Activated T-helper 17 cell treated with anti-CD3 and anti-CD28 coated beads, Interleukin-2, amount 50 U/mL, for 72 hours (primary cell): ENCODE data around the gene MEIS3. TPM values are rescaled to one million over a fixed set of nuclear protein-coding genes. Genes with fewer than 3 reads are reported as not detected.

ENCODE experiments used
- ATAC-seq: fragments of 150-1000 bp; cut with Tn5 transposase; replicated peaks from 2 replicates; pipeline ENCODE4 v1.10.0; 2021; ENCODE audit warnings: mild to moderate bottlenecking, moderate library complexity
- H3K27ac Mint-ChIP-seq: one replicate; pipeline ENCODE4 v1.8.0; 2022; ENCODE audit warnings: mixed read lengths
- H3K27me3 Mint-ChIP-seq: one replicate; pipeline ENCODE4 v1.8.0; 2022; ENCODE audit warnings: mixed read lengths
- H3K36me3 Mint-ChIP-seq: one replicate; pipeline ENCODE4 v1.8.0; 2022; ENCODE audit warnings: low read depth, mild to moderate bottlenecking, mixed read lengths
- H3K4me1 Mint-ChIP-seq: one replicate; pipeline ENCODE4 v1.8.0; 2022; ENCODE audit warnings: mixed read lengths
- H3K4me3 Mint-ChIP-seq: one replicate; pipeline ENCODE4 v1.8.0; 2022; ENCODE audit warnings: mild to moderate bottlenecking, mixed read lengths
- H3K9me3 Mint-ChIP-seq: one replicate; pipeline ENCODE4 v1.8.0; 2022; ENCODE audit warnings: mixed read lengths
- total RNA-seq, 2 donors: library from RNA; stranded (reverse); gene quantifications; one replicate each; pipeline ENCODE4 v1.2.3, GENCODE V29; 2022

The MEIS3 gene
- total RNA-seq, 2 donors from 2014 or later = 0.39 TPM; not detected in 1

DNA sequence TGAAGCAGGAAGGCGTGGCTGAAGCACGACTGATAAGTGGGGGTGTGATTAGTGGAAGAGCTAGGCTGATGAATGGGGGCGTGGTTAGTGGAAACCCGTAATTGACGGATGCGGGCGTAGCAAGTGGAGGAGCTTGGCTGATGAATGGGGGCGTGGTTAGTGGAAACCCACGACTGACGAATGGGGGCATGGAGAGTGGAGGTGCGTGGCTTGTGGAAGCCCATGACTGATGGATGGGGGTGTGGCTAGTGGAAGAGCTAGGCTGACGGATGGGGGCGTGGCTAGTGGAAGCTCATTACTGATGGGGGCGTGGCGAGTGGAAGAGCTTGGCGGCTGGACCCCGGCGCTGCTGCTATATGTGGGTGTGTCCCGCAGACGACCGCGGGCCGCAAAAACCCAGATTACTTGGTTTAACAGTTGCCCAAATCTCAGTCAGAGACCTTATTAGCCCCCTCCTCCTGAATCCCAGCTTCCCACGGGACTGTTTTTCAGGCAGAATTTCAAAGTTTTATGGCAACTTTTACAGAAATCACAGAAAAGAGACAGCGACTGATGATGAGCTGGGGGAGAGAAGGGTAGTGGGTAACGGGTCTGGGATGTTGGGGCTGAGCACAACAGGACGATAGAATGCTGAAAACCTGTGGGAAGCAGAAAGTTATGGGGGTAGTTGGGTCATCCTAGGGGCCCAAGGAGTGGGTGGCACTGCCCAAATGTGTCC lies 9.0 kb upstream of the MEIS3 start:
- Mint-ChIP-seq H3K4me1 (no peaks in the 10 kb centered on the region), H3K36me3 (no peaks in the 10 kb centered on the region), H3K9me3 (no peaks in the 10 kb centered on the region), H3K27me3 (peaks cover 22% of the 10 kb centered on the region), H3K27ac (no peak overlapping the region), H3K4me3 (no peak overlapping the region)
- ATAC-seq = peak; percentile 80

DNA sequence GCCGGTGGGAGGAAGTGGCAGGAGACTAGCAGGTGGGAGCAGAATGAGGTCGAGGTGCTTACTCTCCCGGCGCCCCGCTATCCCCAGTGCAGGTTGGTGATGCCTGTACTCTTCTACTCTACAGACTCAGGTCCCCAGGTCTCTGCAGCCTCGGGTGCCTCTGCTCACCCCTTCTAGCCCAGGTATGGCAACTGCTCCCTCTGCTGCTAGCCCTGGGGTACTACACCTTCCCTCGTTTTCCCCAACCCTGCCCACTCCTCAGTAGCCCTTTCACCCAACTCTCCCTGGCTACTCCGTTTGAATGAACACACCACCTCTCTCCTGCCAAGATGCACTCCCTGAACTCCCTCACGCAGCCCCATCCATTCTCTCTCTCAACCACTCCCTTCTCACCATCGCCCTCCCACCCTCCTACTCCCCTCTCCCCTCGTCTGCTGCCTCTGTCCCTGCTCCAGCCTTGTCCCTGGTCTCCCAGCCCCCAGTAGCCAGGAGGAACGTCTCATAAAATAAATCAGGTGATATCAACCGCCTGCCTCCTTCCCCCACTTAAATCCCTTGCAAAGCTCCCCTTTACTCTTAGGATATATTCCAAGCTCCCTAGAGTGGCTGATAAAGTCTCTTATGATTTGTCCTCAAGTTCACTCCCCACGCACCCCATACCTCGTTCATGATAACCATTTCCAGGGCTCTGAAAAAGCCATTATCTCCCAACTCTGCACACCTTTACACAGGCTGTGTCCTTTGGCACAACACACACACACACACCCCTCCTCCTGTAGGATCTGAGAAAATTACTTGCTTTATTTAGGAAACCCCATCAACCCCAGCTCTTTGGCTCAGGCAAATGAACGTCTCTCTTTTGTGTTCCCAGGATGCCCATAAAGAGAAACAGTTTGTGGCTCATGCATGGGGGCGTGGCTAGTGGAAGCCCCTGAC lies 8.2 kb upstream of the MEIS3 start:
- Mint-ChIP-seq H3K27ac (no peak overlapping the region), H3K4me1 (peaks cover 8% of the 10 kb centered on the region), H3K9me3 (no peaks in the 10 kb centered on the region), H3K36me3 (no peaks in the 10 kb centered on the region), H3K27me3 (peaks cover 30% of the 10 kb centered on the region), H3K4me3 (no peak overlapping the region)
- peak; percentile 60 for ATAC-seq

DNA sequence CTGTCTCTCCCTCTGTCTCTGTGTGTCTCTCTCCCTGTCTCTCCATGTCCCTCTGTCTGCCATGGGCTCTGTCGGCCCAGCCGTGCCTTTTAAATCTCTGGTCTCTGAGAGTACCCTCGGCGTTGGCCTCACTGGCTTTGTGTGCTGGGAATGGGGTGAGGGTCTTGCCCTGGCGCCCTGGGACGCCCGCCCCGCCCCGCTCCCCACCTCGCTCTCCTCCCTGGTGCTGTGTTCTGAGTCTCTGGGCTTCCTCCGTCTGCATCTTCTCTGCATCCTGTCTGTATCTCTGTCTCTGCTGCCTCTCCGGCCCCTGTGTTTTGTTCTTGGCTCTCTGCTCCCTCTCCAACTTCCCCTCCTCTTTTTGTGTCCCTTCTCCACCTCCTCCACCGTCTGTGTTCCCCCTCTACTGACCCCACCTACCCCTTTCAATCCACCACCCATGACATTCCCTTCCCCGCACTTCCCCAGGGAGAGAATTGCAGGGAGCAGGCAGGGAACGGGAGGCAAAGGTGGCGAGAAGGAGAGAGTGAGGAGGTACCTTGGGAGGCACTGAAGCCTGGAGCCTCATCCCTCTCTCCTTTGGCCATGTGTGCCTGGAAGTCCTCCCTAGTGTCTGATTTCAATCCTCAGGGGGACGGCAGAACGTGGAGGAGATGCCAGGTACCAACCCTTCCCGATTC lies 4.0 kb upstream of the MEIS3 start:
- Mint-ChIP-seq H3K9me3 (no peaks in the 10 kb centered on the region), H3K4me1 (peaks cover 20% of the 10 kb centered on the region), H3K36me3 (no peaks in the 10 kb centered on the region), H3K4me3 (no peak overlapping the region), H3K27me3 (peaks cover 50% of the 10 kb centered on the region), H3K27ac (no peak overlapping the region)
- no peak for ATAC-seq

DNA sequence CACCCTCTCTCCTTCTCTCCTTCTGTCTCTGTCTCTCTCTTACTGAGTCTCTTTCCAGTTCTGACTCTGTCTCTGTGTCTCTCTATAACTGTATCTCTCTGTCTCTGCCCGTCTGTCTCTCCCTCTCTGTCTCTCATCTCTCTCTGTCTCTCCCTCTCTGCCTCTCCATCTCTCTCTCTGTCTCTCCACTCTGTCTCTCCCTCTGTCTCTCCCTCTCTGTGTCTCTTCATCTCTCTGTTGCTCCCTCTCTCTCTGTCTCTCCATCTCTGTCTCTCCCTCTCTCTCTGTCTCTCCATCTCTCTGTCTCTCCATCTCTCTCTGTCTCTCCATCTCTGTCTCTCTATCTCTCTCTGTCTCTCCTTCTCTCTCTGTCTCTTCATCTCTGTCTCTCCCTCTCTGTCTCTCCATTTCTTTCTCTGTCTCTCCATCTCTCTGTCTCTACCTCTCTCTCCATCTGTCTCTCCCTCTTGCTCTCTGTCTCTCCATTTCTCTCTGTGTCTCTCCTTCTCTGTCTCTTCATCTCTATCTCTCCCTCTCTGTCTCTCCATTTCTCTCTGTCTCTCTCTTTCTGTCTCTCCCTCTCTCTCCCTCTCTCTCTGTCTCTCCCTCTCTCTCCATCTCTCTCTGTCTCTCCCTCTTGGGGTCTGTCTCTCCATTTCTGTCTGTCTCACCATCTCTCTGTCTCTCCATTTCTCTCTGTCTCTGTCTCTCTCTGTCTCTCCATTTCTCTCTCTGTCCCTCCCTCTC lies 3.3 kb upstream of the MEIS3 start:
- Mint-ChIP-seq H3K4me3 (no peak overlapping the region), H3K4me1 (peaks cover 27% of the 10 kb centered on the region), H3K36me3 (no peaks in the 10 kb centered on the region), H3K27ac (no peak overlapping the region), H3K9me3 (no peaks in the 10 kb centered on the region), H3K27me3 (peaks cover 57% of the 10 kb centered on the region)
- ATAC-seq = no peak

DNA sequence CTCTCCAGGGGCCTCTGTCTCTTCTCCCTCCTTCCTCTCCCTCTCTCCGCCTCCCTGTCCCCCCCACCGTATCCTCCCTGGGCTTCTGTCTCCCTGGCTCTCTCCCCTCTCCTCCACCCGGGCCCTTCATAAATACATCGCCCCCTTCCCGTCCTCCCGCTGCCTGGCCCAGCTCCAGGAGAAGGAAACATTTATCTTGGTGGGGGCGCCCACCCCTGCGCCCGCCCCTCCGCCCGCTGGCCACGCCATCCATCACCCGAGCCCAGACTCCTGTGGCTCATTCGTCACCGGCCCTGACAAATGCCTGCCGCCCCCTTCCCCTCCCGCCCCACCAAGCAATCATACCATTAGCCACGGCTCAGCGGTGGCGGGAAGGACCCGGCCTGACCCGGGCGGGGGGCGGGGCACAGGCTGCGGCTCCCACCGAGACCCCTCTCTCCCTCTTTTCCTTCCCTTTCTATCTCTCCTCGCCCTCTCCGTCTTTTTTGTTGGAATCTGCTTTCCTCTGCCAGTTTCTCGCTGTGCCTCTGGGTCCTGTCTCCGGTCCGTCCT lies 2.6 kb upstream of the MEIS3 start:
- peaks cover 29% of the 10 kb centered on the region for H3K4me1 Mint-ChIP-seq
- H3K27me3 Mint-ChIP-seq = peaks cover 63% of the 10 kb centered on the region

DNA sequence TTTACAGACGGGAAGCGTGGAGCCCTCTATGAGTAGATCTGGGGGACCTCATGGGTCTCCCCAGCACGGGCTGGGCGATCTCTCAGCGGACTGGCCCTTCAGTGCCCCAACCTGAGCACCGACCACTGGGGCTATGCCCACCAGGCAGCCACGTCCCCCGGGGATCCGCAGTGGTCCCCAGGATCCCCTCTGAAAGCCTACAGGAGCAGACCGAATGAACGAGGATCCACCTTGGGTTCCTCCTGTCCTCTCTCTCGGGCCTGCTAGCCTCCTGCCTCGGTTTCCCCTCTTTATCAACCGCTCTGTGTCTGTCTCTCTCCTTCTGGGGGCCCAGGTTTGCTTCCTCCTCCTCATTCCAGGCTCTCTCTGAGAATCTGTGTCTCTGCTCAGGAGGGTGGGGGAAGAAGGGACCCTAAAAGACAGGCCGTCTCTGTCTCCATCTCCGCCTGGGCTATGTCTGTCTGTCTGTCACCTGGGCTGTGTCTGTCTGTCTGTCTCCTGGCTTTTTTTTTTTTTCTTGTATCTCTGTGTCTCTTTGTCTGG lies 2.0 kb upstream of the MEIS3 start:
- Mint-ChIP-seq H3K27me3 (peaks cover 69% of the 10 kb centered on the region), H3K36me3 (no peaks in the 10 kb centered on the region), H3K9me3 (no peaks in the 10 kb centered on the region), H3K4me1 (peaks cover 29% of the 10 kb centered on the region), H3K27ac (no peak overlapping the region), H3K4me3 (no peak overlapping the region)
- no peak for ATAC-seq

More for the DNA sequence above, 2.6 kb upstream of the MEIS3 start:
- Mint-ChIP-seq H3K9me3 (no peaks in the 10 kb centered on the region), H3K4me3 (no peak overlapping the region), H3K27ac (no peak overlapping the region), H3K36me3 (no peaks in the 10 kb centered on the region)
- no peak for ATAC-seq

DNA sequence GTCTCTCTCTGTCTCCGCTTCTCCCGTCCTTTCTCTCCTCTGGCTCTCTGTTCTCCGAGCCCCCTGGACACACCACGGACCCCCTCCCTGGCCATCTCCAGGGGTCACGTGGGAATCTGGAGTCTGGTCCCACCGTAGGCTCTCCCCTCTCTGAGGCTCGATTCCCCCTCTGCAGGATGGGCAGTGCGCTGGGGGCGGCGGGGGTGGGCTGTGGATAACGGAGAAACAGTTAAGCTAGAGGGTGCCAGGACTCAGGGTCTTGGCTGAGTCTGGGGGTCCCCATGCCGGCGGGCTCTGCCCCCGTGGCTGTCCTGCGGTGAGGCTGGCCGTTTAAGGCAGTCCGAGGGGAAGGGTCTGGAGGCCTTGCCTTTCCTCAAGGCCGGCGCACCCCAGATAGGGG lies 462 bp upstream of the MEIS3 start:
- Mint-ChIP-seq H3K36me3 (no peaks in the 10 kb centered on the region), H3K27ac (no peak overlapping the region), H3K27me3 (peaks cover 76% of the 10 kb centered on the region), H3K9me3 (no peaks in the 10 kb centered on the region), H3K4me1 (peaks cover 29% of the 10 kb centered on the region), H3K4me3 (no peak overlapping the region)
- no peak for ATAC-seq

DNA sequence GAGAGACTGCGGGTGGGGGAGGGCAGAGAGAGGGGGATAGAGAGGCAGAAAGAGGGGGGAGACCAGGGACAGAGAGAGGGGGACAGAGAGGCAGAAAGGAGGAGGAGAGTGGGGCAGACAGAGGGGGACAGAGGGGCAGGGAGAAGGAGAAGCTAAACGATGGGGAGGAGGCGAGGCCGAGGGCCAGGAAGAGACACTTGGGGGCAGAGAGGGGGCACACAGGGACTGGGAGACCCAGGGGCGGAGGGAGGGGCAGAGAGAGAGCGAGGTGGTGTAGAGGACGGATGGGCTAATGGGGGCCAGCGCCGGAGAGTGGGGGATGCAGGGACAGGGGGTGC lies 666 bp downstream of the MEIS3 start:
- ATAC-seq = no peak
- H3K4me1 Mint-ChIP-seq = peaks cover 29% of the 10 kb centered on the region
- no peak overlapping the region for H3K27ac Mint-ChIP-seq
- H3K27me3 Mint-ChIP-seq = peaks cover 76% of the 10 kb centered on the region
- H3K36me3 Mint-ChIP-seq = no peaks in the 10 kb centered on the region
- H3K4me3 Mint-ChIP-seq = peak overlapping the region; percentile 35
- H3K9me3 Mint-ChIP-seq = no peaks in the 10 kb centered on the region

DNA sequence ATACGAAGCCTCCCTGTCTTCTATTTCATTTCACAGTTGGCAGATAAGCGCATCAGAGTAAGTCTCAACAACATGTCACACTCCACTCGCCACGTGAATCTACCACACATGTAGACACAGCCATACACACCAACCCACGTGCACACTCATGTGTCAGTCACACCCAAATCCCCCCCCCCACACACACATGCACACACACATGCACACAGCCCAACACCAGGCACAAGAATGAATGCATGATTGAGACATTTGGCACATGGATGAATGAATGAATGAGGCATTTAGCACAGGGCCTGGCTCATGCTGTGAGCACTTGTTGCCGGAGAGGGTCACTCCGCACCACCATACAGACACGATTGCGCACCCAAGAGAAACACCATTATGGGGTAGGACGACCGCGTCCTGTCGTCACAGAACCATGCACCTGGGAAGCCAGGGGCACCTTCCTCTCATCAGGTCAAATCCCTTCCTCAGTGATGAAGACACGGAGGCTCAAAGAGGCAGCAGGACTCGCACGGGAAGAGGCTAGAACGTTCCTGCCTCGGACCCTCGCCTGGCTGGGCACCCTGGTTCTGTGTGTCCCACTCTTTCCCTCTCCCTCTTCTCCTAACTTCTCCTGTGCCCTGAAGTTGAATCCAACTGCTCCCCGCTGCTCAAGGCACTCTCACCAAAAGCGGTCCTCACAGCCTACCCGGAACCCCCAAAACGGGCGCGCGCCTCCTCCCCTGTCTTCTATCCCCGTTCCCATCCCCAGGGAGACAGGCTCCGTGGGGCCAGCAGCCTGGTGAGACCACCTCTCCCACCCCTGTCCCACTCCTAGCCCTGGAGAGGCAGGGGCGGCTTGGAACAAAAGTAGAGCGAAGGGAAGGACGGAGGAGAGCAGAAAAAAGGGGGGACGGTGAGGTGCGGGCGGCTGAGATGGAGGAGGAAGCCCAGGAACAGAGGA lies 1.3 kb downstream of the MEIS3 start:
- Mint-ChIP-seq H3K27ac (no peak overlapping the region), H3K36me3 (no peaks in the 10 kb centered on the region), H3K27me3 (peaks cover 74% of the 10 kb centered on the region), H3K4me1 (peaks cover 26% of the 10 kb centered on the region), H3K9me3 (no peaks in the 10 kb centered on the region), H3K4me3 (peak overlapping the region; percentile 35)
- ATAC-seq = no peak

DNA sequence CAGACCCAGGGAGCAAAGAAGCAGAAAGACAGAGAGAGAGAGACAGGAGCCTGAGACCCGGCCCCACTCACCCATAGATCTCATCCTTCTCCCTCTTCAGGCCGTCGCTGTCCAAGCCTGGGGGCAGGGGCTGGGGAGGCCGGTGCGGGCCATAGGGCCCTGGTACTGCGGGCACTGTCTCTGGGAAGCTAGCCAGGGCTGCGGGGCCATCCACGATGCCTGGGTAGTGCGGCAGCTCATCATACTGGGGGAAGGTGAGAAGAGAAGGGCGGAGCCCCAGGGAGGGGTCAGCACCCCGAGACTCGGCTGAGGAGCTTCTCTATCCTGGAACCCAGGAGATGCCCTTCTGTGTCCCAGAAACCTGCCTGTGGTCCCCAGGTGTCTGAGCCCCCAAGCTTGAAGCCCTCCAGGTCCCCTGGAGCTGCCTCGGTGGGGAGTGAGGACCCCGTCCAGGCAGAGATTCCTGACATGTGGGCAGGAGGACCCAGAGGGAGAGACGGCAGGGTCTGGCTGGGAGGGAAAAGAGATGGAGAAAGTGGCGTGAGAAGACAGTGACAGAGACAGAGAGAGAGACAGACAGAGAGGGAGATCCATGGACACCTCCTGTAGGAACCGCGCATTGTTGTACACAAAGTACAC lies 2.1 kb downstream of the MEIS3 start:
- no peak for ATAC-seq
- H3K9me3 Mint-ChIP-seq = no peaks in the 10 kb centered on the region
- H3K4me3 Mint-ChIP-seq = peak overlapping the region; percentile 35
- no peak overlapping the region for H3K27ac Mint-ChIP-seq
- peaks cover 18% of the 10 kb centered on the region for H3K4me1 Mint-ChIP-seq
- no peaks in the 10 kb centered on the region for H3K36me3 Mint-ChIP-seq
- peaks cover 66% of the 10 kb centered on the region for H3K27me3 Mint-ChIP-seq

DNA sequence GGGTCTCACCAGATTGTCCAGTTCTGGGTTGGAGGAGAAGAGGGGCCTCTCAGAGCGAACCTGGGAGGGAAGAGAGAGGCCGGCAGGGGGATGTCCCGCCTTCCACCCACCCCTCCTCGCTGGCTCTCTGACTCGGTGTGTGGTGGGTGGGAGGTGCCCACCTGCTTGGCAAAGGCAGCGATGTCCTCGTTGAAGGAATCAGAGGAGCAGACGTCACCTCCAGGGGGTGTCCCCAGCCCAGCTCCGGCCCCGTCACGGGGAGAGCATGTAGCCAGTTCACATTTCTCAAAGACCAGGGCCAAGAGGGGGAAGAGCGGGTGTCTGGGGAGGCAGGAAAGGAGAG lies 2.7 kb downstream of the MEIS3 start:
- Mint-ChIP-seq H3K4me1 (peaks cover 16% of the 10 kb centered on the region), H3K4me3 (no peak overlapping the region), H3K27ac (no peak overlapping the region), H3K36me3 (no peaks in the 10 kb centered on the region), H3K9me3 (no peaks in the 10 kb centered on the region), H3K27me3 (peaks cover 61% of the 10 kb centered on the region)
- no peak for ATAC-seq

DNA sequence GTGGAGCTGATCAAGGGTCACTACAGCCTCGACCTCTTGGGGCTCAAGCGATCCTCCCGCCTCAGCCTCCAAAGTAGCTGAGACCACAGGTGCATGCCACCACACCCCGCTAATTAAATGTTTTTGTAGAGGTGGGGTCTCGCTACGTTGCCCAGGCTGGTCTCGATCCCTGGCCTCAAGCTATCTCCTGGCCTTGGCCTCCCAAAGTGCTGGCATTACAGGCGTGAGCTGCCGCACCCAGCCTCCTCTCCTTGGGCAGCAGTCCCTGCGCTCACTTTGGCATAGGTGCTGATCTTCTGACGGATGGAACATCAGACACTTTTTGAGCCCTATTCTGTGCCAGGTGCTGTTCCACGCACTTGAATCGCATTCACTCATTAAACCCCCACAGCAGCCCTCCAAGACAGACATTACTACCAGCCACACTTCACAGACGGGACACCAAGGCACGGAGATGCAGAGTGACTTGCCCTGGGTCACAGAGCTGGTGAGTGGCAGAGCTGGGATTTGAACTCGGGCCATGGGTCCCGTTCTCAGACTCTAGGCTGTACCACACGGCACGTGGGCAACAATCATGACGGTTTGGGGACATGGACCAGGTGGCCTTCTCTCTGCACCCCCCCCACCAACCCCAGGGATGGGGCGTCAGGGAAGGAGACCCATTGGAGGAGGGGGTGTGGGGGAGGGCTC lies 3.2 kb downstream of the MEIS3 start:
- Mint-ChIP-seq H3K9me3 (no peaks in the 10 kb centered on the region), H3K4me3 (no peak overlapping the region), H3K4me1 (peaks cover 16% of the 10 kb centered on the region), H3K36me3 (no peaks in the 10 kb centered on the region), H3K27me3 (peaks cover 56% of the 10 kb centered on the region), H3K27ac (no peak overlapping the region)
- ATAC-seq = no peak
